DMS53 treated with DMSO at 0.1 percent for 48 hours (cell line): ENCODE results near the gene PEAK3.
"Not testable (repeated sequence)": the region's sequence is repeated elsewhere in the genome, so short reads cannot be mapped to it uniquely, and the experiment has no call there.

Experiments used
- DNase-seq: peaks from one replicate; lab custom pipeline; 2025; ENCODE audit not compliant: unreplicated experiment; lab: John Stamatoyannopoulos, UW

Gene PEAK3

GRCh38 chr19:2289714-2290435, 7.9 kb upstream of the PEAK3 start:
- DNase-seq, result no peak

- no peak for DNase-seq
Measured at GRCh38 chr19:2288818-2289713, 7.1 kb upstream of the PEAK3 start.

GRCh38 chr19:2288338-2288817, 6.4 kb upstream of the PEAK3 start:
- DNase-seq, result no peak

GRCh38 chr19:2287585-2288337, 5.8 kb upstream of the PEAK3 start:
- no peak for DNase-seq

GRCh38 chr19:2286402-2287140, 4.6 kb upstream of the PEAK3 start:
- DNase-seq, result no peak

GRCh38 chr19:2283835-2284507, 2.0 kb upstream of the PEAK3 start:
- DNase-seq, result no peak

GRCh38 chr19:2282862-2283237, 875 bp upstream of the PEAK3 start:
- no peak for DNase-seq

GRCh38 chr19:2281265-2282061, 512 bp downstream of the PEAK3 start:
- DNase-seq, result not testable (repeated sequence)

- DNase-seq, result no peak
Measured at GRCh38 chr19:2280633-2281264, 1.2 kb downstream of the PEAK3 start.

- DNase-seq, result no peak
Measured at GRCh38 chr19:2278459-2279158, 3.4 kb downstream of the PEAK3 start.

GRCh38 chr19:2277138-2277537, 4.8 kb downstream of the PEAK3 start:
- DNase-seq, result no peak

GRCh38 chr19:2276429-2276986, 5.5 kb downstream of the PEAK3 start:
- no peak for DNase-seq

GRCh38 chr19:2275588-2276428, 6.2 kb downstream of the PEAK3 start:
- no peak for DNase-seq

- DNase-seq, result peak; percentile 22
Measured at GRCh38 chr19:2274931-2275535, 6.9 kb downstream of the PEAK3 start.

GRCh38 chr19:2274185-2274711, 7.7 kb downstream of the PEAK3 start:
- DNase-seq, result no peak
